ENCODE results near the gene RNF180. TPM values are rescaled to one million over a fixed set of nuclear protein-coding genes. Genes with fewer than 3 reads are reported as not detected.

RNF180 gene
- total RNA-seq, 1 experiment from 2014 or later = 2.7 TPM

GRCh38 chr5:64163135-64163534 is 2.5 kb upstream of the RNF180 start:
- Mint-ChIP-seq H3K27ac (no peak overlapping the region), H3K4me3 (no peak overlapping the region), H3K4me1 (peaks cover 7% of the 10 kb centered on the region), H3K36me3 (no peaks in the 10 kb centered on the region), H3K9me3 (no peaks in the 10 kb centered on the region), H3K27me3 (ENCODE audit: low read depth) (peaks cover 34% of the 10 kb centered on the region)
- ChIA-PET CTCF (no interaction called here), POLR2A (no interaction called here)
- ATAC-seq = no peak
- TF ChIP-seq SOX15 (CRISPR knock-in tag; IDR thresholded peaks at IDR 0.05) = no peak
- no peak for TF ChIP-seq SMAD3 (CRISPR knock-in tag; IDR thresholded peaks at IDR 0.05; ENCODE audit: borderline replicate concordance)
- no peak for TF ChIP-seq ESRRA (CRISPR knock-in tag; IDR thresholded peaks at IDR 0.05; ENCODE audit: borderline replicate concordance)
- TF ChIP-seq, protein P1, sequence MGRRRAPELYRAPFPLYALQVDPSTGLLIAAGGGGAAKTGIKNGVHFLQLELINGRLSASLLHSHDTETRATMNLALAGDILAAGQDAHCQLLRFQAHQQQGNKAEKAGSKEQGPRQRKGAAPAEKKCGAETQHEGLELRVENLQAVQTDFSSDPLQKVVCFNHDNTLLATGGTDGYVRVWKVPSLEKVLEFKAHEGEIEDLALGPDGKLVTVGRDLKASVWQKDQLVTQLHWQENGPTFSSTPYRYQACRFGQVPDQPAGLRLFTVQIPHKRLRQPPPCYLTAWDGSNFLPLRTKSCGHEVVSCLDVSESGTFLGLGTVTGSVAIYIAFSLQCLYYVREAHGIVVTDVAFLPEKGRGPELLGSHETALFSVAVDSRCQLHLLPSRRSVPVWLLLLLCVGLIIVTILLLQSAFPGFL (CRISPR knock-in tag; IDR thresholded peaks at IDR 0.05; ENCODE audit: borderline replicate concordance) = no peak
- no peak for TF ChIP-seq TP53 (CRISPR knock-in tag; IDR thresholded peaks at IDR 0.05)
- no peak for DNase-seq (ENCODE audit: low spot score)

- Mint-ChIP-seq H3K36me3 (no peaks in the 10 kb centered on the region), H3K27me3 (ENCODE audit: low read depth) (peaks cover 34% of the 10 kb centered on the region), H3K4me3 (no peak overlapping the region), H3K9me3 (no peaks in the 10 kb centered on the region), H3K4me1 (peaks cover 7% of the 10 kb centered on the region), H3K27ac (no peak overlapping the region)
- ATAC-seq (no peak), DNase-seq (ENCODE audit: low spot score) (no peak)
- CTCF ChIA-PET = interaction anchor here (1.4 kb wide), 1 partner anchor 16 kb away, joined by 3 read pairs; no protein-coding TSS in a partner anchor
- TF ChIP-seq ZNF232 (CRISPR knock-in tag; IDR thresholded peaks at IDR 0.05) = no peak
- TF ChIP-seq NR3C1 (CRISPR knock-in tag; conservative IDR thresholded peaks at IDR 0.05; ENCODE audit: low read depth) = no peak
- no peak for TF ChIP-seq NR2C2 (CRISPR knock-in tag; IDR thresholded peaks at IDR 0.05)
- no peak for TF ChIP-seq CBFB (CRISPR knock-in tag; IDR thresholded peaks at IDR 0.05; ENCODE audit: low read depth)
- no peak for TF ChIP-seq FOXJ3 (CRISPR knock-in tag; IDR thresholded peaks at IDR 0.05; ENCODE audit: borderline replicate concordance)
- no peak for TF ChIP-seq ZNF512 (CRISPR knock-in tag; IDR thresholded peaks at IDR 0.05; ENCODE audit: borderline replicate concordance)
- no peak for TF ChIP-seq ZNF416 (CRISPR knock-in tag; IDR thresholded peaks at IDR 0.05)
- TF ChIP-seq TCF7 (CRISPR knock-in tag; IDR thresholded peaks at IDR 0.05; ENCODE audit: low read depth) = no peak
- no peak for TF ChIP-seq ZNF423 (CRISPR knock-in tag; IDR thresholded peaks at IDR 0.05)
- no peak for TF ChIP-seq JUN (CRISPR knock-in tag; IDR thresholded peaks at IDR 0.05)
- TF ChIP-seq CTCF (IDR thresholded peaks at IDR 0.05) = no peak
- TF ChIP-seq, protein P2, sequence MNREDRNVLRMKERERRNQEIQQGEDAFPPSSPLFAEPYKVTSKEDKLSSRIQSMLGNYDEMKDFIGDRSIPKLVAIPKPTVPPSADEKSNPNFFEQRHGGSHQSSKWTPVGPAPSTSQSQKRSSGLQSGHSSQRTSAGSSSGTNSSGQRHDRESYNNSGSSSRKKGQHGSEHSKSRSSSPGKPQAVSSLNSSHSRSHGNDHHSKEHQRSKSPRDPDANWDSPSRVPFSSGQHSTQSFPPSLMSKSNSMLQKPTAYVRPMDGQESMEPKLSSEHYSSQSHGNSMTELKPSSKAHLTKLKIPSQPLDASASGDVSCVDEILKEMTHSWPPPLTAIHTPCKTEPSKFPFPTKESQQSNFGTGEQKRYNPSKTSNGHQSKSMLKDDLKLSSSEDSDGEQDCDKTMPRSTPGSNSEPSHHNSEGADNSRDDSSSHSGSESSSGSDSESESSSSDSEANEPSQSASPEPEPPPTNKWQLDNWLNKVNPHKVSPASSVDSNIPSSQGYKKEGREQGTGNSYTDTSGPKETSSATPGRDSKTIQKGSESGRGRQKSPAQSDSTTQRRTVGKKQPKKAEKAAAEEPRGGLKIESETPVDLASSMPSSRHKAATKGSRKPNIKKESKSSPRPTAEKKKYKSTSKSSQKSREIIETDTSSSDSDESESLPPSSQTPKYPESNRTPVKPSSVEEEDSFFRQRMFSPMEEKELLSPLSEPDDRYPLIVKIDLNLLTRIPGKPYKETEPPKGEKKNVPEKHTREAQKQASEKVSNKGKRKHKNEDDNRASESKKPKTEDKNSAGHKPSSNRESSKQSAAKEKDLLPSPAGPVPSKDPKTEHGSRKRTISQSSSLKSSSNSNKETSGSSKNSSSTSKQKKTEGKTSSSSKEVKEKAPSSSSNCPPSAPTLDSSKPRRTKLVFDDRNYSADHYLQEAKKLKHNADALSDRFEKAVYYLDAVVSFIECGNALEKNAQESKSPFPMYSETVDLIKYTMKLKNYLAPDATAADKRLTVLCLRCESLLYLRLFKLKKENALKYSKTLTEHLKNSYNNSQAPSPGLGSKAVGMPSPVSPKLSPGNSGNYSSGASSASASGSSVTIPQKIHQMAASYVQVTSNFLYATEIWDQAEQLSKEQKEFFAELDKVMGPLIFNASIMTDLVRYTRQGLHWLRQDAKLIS (CRISPR knock-in tag; IDR thresholded peaks at IDR 0.05; ENCODE audit: borderline replicate concordance) = no peak
- TF ChIP-seq NFYB (CRISPR knock-in tag; conservative IDR thresholded peaks at IDR 0.05; ENCODE audit: low read depth) = no peak
- no peak for TF ChIP-seq HMGA2 (CRISPR knock-in tag; IDR thresholded peaks at IDR 0.05)
- TF ChIP-seq ZNF263 (CRISPR knock-in tag; IDR thresholded peaks at IDR 0.05; ENCODE audit: low read depth) = no peak
- POLR2A ChIA-PET = no interaction called here
Observed at GRCh38 chr5:64163746-64164145, 1.9 kb upstream of the RNF180 start.

Data from WTC11 (cell line).